ENCODE results near the gene NLK.
"Not testable (repeated sequence)": the region's sequence is repeated elsewhere in the genome, so short reads cannot be mapped to it uniquely, and the experiment has no call there.

NLK gene

DNA sequence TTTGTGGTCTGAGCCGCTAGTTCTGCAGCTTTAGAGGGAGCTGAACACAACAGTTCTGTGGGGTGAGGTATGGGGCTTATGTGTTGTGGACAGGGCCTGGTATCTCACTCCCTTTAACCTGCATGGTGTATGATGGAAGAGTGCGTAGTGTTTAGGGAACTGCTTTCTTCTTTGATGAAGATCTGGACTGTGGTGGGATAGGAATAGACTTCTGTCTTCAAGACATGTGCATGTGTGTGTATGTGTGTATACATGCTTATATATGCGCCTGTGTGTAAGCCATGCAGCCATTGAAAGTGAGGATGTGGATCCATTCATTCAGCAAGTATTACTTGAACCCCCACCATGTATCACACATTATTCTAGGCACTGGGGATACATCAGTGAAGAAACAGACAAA lies 161.8 kb downstream of the NLK start:
- no peak overlapping the region for H3K4me3 ChIP-seq (ENCODE audit: control insufficient read depth, low read depth, low read length)
- DNase-seq (ENCODE audit: low read depth): no peak
- TF ChIP-seq, protein P1, sequence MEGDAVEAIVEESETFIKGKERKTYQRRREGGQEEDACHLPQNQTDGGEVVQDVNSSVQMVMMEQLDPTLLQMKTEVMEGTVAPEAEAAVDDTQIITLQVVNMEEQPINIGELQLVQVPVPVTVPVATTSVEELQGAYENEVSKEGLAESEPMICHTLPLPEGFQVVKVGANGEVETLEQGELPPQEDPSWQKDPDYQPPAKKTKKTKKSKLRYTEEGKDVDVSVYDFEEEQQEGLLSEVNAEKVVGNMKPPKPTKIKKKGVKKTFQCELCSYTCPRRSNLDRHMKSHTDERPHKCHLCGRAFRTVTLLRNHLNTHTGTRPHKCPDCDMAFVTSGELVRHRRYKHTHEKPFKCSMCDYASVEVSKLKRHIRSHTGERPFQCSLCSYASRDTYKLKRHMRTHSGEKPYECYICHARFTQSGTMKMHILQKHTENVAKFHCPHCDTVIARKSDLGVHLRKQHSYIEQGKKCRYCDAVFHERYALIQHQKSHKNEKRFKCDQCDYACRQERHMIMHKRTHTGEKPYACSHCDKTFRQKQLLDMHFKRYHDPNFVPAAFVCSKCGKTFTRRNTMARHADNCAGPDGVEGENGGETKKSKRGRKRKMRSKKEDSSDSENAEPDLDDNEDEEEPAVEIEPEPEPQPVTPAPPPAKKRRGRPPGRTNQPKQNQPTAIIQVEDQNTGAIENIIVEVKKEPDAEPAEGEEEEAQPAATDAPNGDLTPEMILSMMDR (conservative IDR thresholded peaks at IDR 0.05; ENCODE audit: control insufficient read depth, insufficient read depth, low read depth, low read length): no peak

DNA sequence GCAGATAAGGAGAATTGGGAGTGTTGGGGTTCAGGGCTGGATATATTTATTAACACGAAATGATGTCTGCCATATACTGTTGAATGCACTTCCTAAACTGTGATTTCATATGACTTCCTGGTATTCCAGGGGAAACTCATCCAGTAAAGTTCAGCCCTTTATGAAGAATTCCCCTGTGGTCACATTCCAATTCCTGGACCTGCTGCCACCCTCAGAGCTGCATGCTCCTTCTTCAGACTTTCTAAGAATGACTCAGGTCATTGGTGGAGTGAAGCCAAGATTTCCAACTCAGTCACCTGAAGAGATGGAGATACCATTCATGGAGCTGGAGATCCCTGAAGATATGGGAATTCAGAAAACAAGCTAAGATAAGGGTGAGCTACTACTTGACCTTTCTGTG lies 162.3 kb downstream of the NLK start:
- peak; percentile 16 for DNase-seq (ENCODE audit: low read depth)
- no peak overlapping the region for H3K4me3 ChIP-seq (ENCODE audit: control insufficient read depth, low read depth, low read length)
- TF ChIP-seq, protein P1 (conservative IDR thresholded peaks at IDR 0.05; ENCODE audit: control insufficient read depth, insufficient read depth, low read depth, low read length): no peak

DNA sequence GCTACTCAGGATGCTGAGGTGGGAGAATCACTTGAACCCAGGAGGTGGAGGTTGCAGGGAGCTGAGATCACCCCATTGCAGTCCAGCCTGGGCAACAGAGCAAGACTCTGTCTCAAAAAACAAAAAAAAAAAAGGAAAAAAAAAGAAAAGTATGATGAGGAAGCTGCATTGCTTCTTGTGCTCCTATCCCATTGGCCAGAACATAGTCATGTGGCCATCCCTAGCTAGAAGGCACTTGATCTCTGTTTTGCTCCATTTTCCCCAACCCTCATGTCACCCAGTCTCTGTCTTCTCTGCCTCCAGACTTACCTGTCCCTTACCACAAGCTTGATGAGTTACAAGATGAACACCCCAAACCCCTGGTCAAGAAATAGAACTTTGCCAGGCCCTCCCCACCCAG lies 163.8 kb downstream of the NLK start:
- H3K4me3 ChIP-seq (ENCODE audit: control insufficient read depth, low read depth, low read length): no peak overlapping the region
- TF ChIP-seq, protein P1 (conservative IDR thresholded peaks at IDR 0.05; ENCODE audit: control insufficient read depth, insufficient read depth, low read depth, low read length): no peak
- no peak for DNase-seq (ENCODE audit: low read depth)

DNA sequence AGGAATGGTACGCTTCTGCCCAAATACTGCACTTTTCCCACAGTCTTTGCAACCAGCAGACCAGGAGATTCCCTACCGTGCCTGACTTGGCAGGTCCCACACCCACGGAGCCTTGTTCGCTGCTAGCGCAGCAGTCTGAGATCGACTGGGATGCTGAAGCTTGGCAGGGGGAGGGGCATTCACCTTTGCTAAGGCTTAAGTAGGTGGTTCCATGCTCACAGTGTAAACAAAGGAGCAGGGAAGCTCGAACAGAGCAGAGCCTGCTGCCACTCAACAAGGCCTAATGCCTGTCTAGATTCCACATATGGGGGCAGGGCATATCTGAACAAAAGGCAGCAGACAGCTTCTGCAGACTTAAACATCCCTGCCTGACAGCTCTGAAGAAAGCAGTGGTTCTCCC lies 169.3 kb downstream of the NLK start:
- TF ChIP-seq, protein P1 (conservative IDR thresholded peaks at IDR 0.05; ENCODE audit: control insufficient read depth, insufficient read depth, low read depth, low read length): no peak
- DNase-seq (ENCODE audit: low read depth): no peak

DNA sequence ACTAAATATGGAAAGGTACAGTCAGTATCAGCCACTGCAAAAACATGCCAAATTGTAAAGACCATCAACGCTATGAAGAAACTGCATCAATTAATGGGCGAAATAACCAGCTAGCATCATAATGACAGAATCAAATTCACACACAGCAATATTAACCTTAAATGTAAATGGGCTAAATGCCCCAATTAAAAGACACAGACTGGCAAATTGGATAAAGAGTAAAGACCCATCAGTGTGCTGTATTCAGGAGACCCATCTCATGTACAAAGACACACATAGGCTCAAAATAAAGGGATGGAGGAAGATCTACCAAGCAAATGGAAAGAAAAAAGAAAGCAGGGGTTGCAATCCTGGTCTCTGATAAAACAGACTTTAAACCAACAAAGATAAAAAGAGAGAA lies 171.1 kb downstream of the NLK start:
- DNase-seq (ENCODE audit: low read depth); H3K4me3 ChIP-seq (ENCODE audit: control insufficient read depth, low read depth, low read length): not testable (repeated sequence)

More for the DNA sequence above, 169.3 kb downstream of the NLK start:
- no peak overlapping the region for H3K4me3 ChIP-seq (ENCODE audit: control insufficient read depth, low read depth, low read length)

DNA sequence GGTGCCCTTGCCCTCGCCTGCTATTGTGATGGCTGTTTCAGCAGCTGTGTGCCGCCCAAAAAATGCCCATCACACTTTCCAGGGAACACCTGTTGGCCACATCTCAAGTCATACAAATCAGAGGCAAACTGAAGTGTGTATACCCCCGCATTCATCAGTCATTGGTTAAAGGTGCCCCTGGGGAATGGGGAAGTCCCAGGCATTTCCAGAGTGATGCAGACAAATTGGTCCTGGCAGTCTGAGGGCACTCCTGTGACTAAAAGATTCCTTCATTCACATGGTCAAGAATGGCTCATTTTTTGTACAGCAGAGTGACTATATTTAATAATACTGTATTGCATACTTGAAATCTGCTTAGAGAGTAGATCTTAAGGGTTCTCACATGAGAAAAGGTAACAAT lies 173.6 kb downstream of the NLK start:
- no peak for DNase-seq (ENCODE audit: low read depth)
- TF ChIP-seq, protein P1 (conservative IDR thresholded peaks at IDR 0.05; ENCODE audit: control insufficient read depth, insufficient read depth, low read depth, low read length): no peak
- H3K4me3 ChIP-seq (ENCODE audit: control insufficient read depth, low read depth, low read length): no peak overlapping the region

DNA sequence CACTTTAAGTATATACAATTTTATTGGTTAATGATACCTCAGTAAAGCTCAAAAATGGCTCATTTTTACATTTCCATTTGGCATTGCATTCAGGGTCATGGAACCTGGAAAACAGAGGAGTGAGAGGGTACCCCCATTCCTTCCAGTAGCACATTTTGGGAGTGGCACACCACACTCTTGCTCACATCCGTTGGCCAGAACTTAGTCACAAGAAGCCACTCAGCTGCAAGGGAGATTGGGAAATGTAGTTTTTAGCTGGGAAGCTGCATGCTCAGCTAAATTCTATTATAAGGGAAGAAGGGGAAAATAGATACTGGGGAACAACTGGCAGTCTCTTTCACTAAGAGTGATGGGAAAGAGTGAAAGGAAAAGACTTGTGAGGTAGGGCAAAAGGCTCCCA lies 174.1 kb downstream of the NLK start:
- TF ChIP-seq, protein P1 (conservative IDR thresholded peaks at IDR 0.05; ENCODE audit: control insufficient read depth, insufficient read depth, low read depth, low read length): no peak
- no peak overlapping the region for H3K4me3 ChIP-seq (ENCODE audit: control insufficient read depth, low read depth, low read length)
- peak; percentile 64 for DNase-seq (ENCODE audit: low read depth)

Measured in fibroblast of mammary gland (primary cell).